K562 (cell line): ENCODE results near the gene NUCB2. TPM values are rescaled to one million over a fixed set of nuclear protein-coding genes. Genes with fewer than 3 reads are reported as not detected.

Experiments used
- ATAC-seq: fragments of 200-7000 bp; cut with Tn5 transposase; 3 replicates; pipeline ENCODE4 v1.9.1; 2020; ENCODE audit warnings: moderate library complexity
- BruUV-seq: library from RNA; stranded (reverse); fragments of 400-500 nt; replicated peaks from 2 replicates; lab custom pipeline; 2021; lab: Mats Ljungman, UMichigan
- CTCF ChIA-PET: fragments of 300-600 bp; formaldehyde crosslinking; extraction: SDS; loops from one replicate; lab custom pipeline; 2021; ENCODE audit warnings: low intra/inter-chr PET ratio; lab: Yijun Ruan, JAX
- POLR2A ChIA-PET: fragments of 300-600, 350-650 bp; sonication (Branson Sonifier 250); formaldehyde crosslinking; extraction: SDS; loops from one replicate; lab custom pipeline; 2021; ENCODE audit warnings: antibody characterized with exemption, inconsistent platforms; lab: Yijun Ruan, JAX
- DNase-seq, 4 experiments: peaks; one replicate each; pipeline versions ENCODE4 v3.0.0 to v3.0.0-alpha.2; 2011 to 2018; ENCODE audit warnings: low spot score in 3 of 4, mixed read lengths in 3 of 4; ENCODE audit errors: extremely low read depth in 1 of 4
- FAIRE-seq: peaks from 2 replicates; lab custom pipeline; 2011; peaks lifted over from hg19 to GRCh38; lab: Jason Lieb, UNC
- H2AFZ ChIP-seq: 2 replicates; pipeline ENCODE4 v1.6.0; 2011; ENCODE audit warnings: low read depth, low read length, control low read depth, inconsistent platforms
- H3K27ac ChIP-seq: fragments of 200-600 bp; 3 replicates; pipeline ENCODE4 v1.8.0; 2011; ENCODE audit warnings: low read depth, mild to moderate bottlenecking, control low read depth, inconsistent platforms, low read length, moderate library complexity, mixed read lengths; ENCODE audit errors: extremely low read depth
- H3K27me3 ChIP-seq, 2 experiments: fragments of 300-600 bp in 1 of 2; 2 replicates in 1 of 2; 3 replicates in 1 of 2; pipeline versions ENCODE4 v1.6.0 to v1.8.0; 2011; ENCODE audit warnings: inconsistent platforms in 2 of 2, low read length in 2 of 2, mild to moderate bottlenecking in 1 of 2, mixed read lengths in 1 of 2, moderate library complexity in 1 of 2; ENCODE audit not compliant: control insufficient read depth in 2 of 2, insufficient read depth in 2 of 2
- H3K36me3 ChIP-seq: fragments of 300-600 bp; 3 replicates; pipeline ENCODE4 v1.8.0; 2011; ENCODE audit warnings: mild to moderate bottlenecking, low read length, inconsistent platforms; ENCODE audit not compliant: control insufficient read depth, insufficient read depth
- H3K4me1 ChIP-seq, 2 experiments: fragments of 200-600 bp in 1 of 2; replicated peaks in 1 of 2; 2 replicates in 1 of 2; 3 replicates in 1 of 2; pipeline versions ENCODE4 v1.5.1 to v1.8.0; 2011; ENCODE audit warnings: inconsistent platforms in 2 of 2, low read length in 2 of 2, mild to moderate bottlenecking in 1 of 2, mixed read lengths in 1 of 2, moderate library complexity in 1 of 2; ENCODE audit not compliant: control insufficient read depth in 2 of 2, insufficient read depth in 2 of 2
- H3K4me2 ChIP-seq: 2 replicates; pipeline ENCODE4 v1.6.1; 2011; ENCODE audit warnings: low read length, control low read depth, inconsistent platforms, mixed read lengths; ENCODE audit not compliant: insufficient read depth
- H3K4me3 ChIP-seq: fragments of 200-600 bp; sonication (generic), shearing (Covaris generic); 2 replicates; pipeline ENCODE4 v1.5.1; 2016; ENCODE audit warnings: control low read depth, inconsistent platforms
- H3K79me2 ChIP-seq: fragments of 200-600 bp; 3 replicates; pipeline ENCODE4 v1.8.0; 2011; ENCODE audit warnings: low read length, inconsistent platforms; ENCODE audit not compliant: control insufficient read depth, insufficient read depth
- H3K9ac ChIP-seq, 2 experiments: 2 replicates each; pipeline versions ENCODE4 v1.6.0 to v1.6.1; 2011; ENCODE audit warnings: low read depth in 2 of 2, low read length in 2 of 2, control low read depth in 1 of 2, inconsistent platforms in 1 of 2, mild to moderate bottlenecking in 1 of 2, mixed read lengths in 1 of 2; ENCODE audit not compliant: insufficient read depth in 1 of 2
- H3K9me1 ChIP-seq: one replicate; pipeline ENCODE4 v1.6.0; 2011; ENCODE audit warnings: inconsistent platforms, mild to moderate bottlenecking, low read length, moderate library complexity; ENCODE audit not compliant: control insufficient read depth, insufficient read depth
- H3K9me3 ChIP-seq: replicated peaks from 2 replicates; pipeline ENCODE4 v1.5.1; 2011; ENCODE audit warnings: low read depth, low read length, inconsistent platforms; ENCODE audit not compliant: control insufficient read depth, insufficient read depth
- H4K20me1 ChIP-seq: replicated peaks from 2 replicates; pipeline ENCODE4 v1.6.1; 2011; ENCODE audit warnings: low read length, inconsistent platforms, mixed read lengths; ENCODE audit not compliant: control insufficient read depth, insufficient read depth
- ETV1 ChIP-seq: fragments of 450-650 bp; conservative IDR thresholded peaks from 2 replicates; pipeline ENCODE4 v1.6.1; 2016; ENCODE audit warnings: missing genetic modification characterization, control low read depth, low read depth, missing compliant biosample characterization
- HNRNPUL1 ChIP-seq: fragments of 200-400 bp; formaldehyde crosslinking; IDR thresholded peaks from 2 replicates; pipeline ENCODE4 v1.6.1; 2017; ENCODE audit warnings: low read length
- LARP7 ChIP-seq: fragments of 450-650 bp; IDR thresholded peaks from 2 replicates; pipeline ENCODE4 v1.6.1; 2016
- MCM7 ChIP-seq, 2 experiments: fragments of 450-650 bp; IDR thresholded peaks; 2 replicates each; pipeline ENCODE4 v1.6.1; 2016 to 2018
- MTA1 ChIP-seq: fragments of 450-650 bp; IDR thresholded peaks from 2 replicates; pipeline ENCODE4 v1.6.1; 2017; ENCODE audit warnings: borderline replicate concordance
- NCOA1 ChIP-seq: fragments of 450-650 bp; IDR thresholded peaks from 2 replicates; pipeline ENCODE4 v1.6.1; 2016; ENCODE audit warnings: low read depth
- NFIX ChIP-seq: fragments of 250-450 bp; sonication (Bioruptor Pico); IDR thresholded peaks from 2 replicates; pipeline ENCODE4 v1.4.0; 2020; ENCODE audit warnings: low read depth, mild to moderate bottlenecking, moderate library complexity
- PTTG1 ChIP-seq: fragments of 450-650 bp; IDR thresholded peaks from 2 replicates; pipeline ENCODE4 v1.6.1; 2016; ENCODE audit warnings: low read depth, mild to moderate bottlenecking, missing genetic modification characterization, missing compliant biosample characterization
- SREBF1 ChIP-seq: fragments of 150-350 bp; IDR thresholded peaks from 2 replicates; pipeline ENCODE4 v1.6.1; 2014; ENCODE audit warnings: antibody characterized with exemption, low read depth, low read length, borderline replicate concordance
- TEAD1 ChIP-seq, 2 experiments: fragments of 450-650 bp in 1 of 2; sonication (generic) in 1 of 2; formaldehyde crosslinking; IDR thresholded peaks; 2 replicates each; pipeline versions ENCODE4 v1.4.0 to v1.8.0; 2020 to 2022; ENCODE audit warnings: mild to moderate bottlenecking in 2 of 2, missing genetic modification reagents in 1 of 2
- TRIM24 ChIP-seq, 2 experiments: fragments of 450-650 bp; IDR thresholded peaks; 2 replicates each; pipeline ENCODE4 v1.6.1; 2016
- ZNF311 ChIP-seq: fragments of 250-450 bp; sonication (Bioruptor Pico); IDR thresholded peaks from 2 replicates; pipeline ENCODE4 v1.4.0; 2020; ENCODE audit warnings: mild to moderate bottlenecking, moderate library complexity
- ZNF79 ChIP-seq: fragments of 250-450 bp; sonication (Bioruptor Pico); IDR thresholded peaks from 2 replicates; pipeline ENCODE4 v1.4.0; 2020; ENCODE audit warnings: low read depth, mild to moderate bottlenecking, moderate library complexity
- WGBS: fragments of 100-300 bp; shearing (Covaris generic); methylation state at CpG from one replicate; pipeline ENCODE4 v1.1.6; 2016; ENCODE audit warnings: low coverage, mixed read lengths; ENCODE audit not compliant: insufficient coverage; ENCODE audit errors: missing lambda C conversion rate; 5-methylcytosine and 5-hydroxymethylcytosine counted together
- in situ Hi-C: fragments of 300-500 bp; cut with MboI; formaldehyde crosslinking; loops from 4 replicates; pipeline ENCODE4 v1.15.0; 2018; ENCODE audit warnings: inconsistent platforms, mixed read lengths
- intact Hi-C: fragments of 100-400 bp; cut with micrococcal nuclease; formaldehyde crosslinking; loops from 2 replicates; pipeline ENCODE4 v1.14.2; 2022
- polyA plus RNA-seq, 8 experiments: library from polyadenylated mRNA; depleted of rRNA in 4 of 8; stranded (reverse) in 5 of 8; unstranded in 3 of 8; fragments of >200 nt; fragmentation: Nextera tagmentation in 2 of 8; fragmentation: Illumina TruSeq in 1 of 8; extraction: Ambion mirVana in 2 of 8; extraction: Trizol in 1 of 8; gene quantifications; 2 replicates each; pipeline versions ENCODE4 v1.2.1 to v1.2.3, GENCODE V29; 2011 to 2014; ENCODE audit warnings: inconsistent platforms in 1 of 8, missing spikeins in 1 of 8
- total RNA-seq, 7 experiments: library from RNA; depleted of rRNA in 6 of 7; stranded (reverse); fragments of >200 nt in 6 of 7; fragmentation: Illumina TruSeq in 2 of 7; extraction: Trizol in 2 of 7; gene quantifications; 2 replicates each; pipeline versions ENCODE4 v1.2.1 to v1.2.3, GENCODE V29; 2011 to 2021; ENCODE audit warnings: low replicate concordance in 1 of 7
- TF ChIP-seq, protein P1 (sequence below): sonication (generic); formaldehyde crosslinking; IDR thresholded peaks from 2 replicates; pipeline ENCODE4 v1.8.0; 2022; ENCODE audit warnings: missing genetic modification reagents, mild to moderate bottlenecking, borderline replicate concordance
- TF ChIP-seq, protein P2 (sequence below): fragments of 250-450 bp; sonication (Bioruptor Pico); IDR thresholded peaks from 2 replicates; pipeline ENCODE4 v1.8.0; 2021; ENCODE audit warnings: mild to moderate bottlenecking, moderate library complexity
- TF ChIP-seq, protein P3 (sequence below): fragments of 450-650 bp; formaldehyde crosslinking; IDR thresholded peaks from 2 replicates; pipeline ENCODE4 v1.4.0; 2020; ENCODE audit warnings: mild to moderate bottlenecking

Gene NUCB2
- total and polyA plus RNA-seq, 9 of the 15 experiments (the other 6 are each of a cell fraction or from before 2014, with no cell fraction given): 54.0 to 108 (median 84.6) TPM

DNA sequence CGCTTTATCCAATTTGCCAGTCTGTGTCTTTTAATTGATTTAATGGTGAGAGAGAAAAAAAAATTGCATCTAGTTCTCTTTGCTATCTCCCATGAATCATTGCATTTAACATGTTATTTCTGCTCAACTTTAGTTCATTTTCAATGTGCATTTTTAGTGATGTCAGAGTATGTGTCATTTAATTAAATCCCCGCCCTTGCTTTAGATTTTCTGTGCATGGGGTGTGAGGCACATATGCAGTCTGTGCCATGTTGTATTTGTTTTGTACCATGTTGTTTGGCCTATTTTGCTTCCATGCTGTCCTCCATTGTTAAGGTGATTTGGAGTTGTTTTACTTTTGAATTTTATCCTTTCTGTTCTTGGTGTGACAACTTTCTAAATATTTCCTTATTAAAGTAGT lies 66.7 kb downstream of the NUCB2 start:
- Histone ChIP-seq H3K79me2 (no peaks in the 10 kb centered on the region), H3K4me1 (no peaks in the 10 kb centered on the region), H3K36me3 (no peaks in the 10 kb centered on the region), H3K9me1 (no peaks in the 10 kb centered on the region), H3K4me3 (no peak overlapping the region), H3K9ac (no peak overlapping the region), H4K20me1 (no peaks in the 10 kb centered on the region), H3K9me3 (no peaks in the 10 kb centered on the region), H2AFZ (no peak overlapping the region), H3K27ac (no peak overlapping the region), H3K27me3 (no peaks in the 10 kb centered on the region), H3K4me2 (no peak overlapping the region)
- TF ChIP-seq TRIM24 (IDR thresholded peaks at IDR 0.05) (no peak), SREBF1 (no peak), NFIX (no peak), TEAD1 (CRISPR knock-in tag; IDR thresholded peaks at IDR 0.05) (no peak), HNRNPUL1 (no peak), PTTG1 (tag) (no peak), NCOA1 (no peak), LARP7 (no peak), MCM7 (IDR thresholded peaks at IDR 0.05) (no peak), ZNF79 (CRISPR knock-in tag) (no peak), ETV1 (tag) (no peak), ZNF311 (no peak), MTA1 (no peak)
- TF ChIP-seq, protein P1, sequence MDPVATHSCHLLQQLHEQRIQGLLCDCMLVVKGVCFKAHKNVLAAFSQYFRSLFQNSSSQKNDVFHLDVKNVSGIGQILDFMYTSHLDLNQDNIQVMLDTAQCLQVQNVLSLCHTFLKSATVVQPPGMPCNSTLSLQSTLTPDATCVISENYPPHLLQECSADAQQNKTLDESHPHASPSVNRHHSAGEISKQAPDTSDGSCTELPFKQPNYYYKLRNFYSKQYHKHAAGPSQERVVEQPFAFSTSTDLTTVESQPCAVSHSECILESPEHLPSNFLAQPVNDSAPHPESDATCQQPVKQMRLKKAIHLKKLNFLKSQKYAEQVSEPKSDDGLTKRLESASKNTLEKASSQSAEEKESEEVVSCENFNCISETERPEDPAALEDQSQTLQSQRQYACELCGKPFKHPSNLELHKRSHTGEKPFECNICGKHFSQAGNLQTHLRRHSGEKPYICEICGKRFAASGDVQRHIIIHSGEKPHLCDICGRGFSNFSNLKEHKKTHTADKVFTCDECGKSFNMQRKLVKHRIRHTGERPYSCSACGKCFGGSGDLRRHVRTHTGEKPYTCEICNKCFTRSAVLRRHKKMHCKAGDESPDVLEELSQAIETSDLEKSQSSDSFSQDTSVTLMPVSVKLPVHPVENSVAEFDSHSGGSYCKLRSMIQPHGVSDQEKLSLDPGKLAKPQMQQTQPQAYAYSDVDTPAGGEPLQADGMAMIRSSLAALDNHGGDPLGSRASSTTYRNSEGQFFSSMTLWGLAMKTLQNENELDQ (CRISPR knock-in tag): no peak
- TF ChIP-seq, protein P2, sequence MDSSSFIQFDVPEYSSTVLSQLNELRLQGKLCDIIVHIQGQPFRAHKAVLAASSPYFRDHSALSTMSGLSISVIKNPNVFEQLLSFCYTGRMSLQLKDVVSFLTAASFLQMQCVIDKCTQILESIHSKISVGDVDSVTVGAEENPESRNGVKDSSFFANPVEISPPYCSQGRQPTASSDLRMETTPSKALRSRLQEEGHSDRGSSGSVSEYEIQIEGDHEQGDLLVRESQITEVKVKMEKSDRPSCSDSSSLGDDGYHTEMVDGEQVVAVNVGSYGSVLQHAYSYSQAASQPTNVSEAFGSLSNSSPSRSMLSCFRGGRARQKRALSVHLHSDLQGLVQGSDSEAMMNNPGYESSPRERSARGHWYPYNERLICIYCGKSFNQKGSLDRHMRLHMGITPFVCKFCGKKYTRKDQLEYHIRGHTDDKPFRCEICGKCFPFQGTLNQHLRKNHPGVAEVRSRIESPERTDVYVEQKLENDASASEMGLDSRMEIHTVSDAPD (CRISPR knock-in tag): no peak
- TF ChIP-seq, protein P3, sequence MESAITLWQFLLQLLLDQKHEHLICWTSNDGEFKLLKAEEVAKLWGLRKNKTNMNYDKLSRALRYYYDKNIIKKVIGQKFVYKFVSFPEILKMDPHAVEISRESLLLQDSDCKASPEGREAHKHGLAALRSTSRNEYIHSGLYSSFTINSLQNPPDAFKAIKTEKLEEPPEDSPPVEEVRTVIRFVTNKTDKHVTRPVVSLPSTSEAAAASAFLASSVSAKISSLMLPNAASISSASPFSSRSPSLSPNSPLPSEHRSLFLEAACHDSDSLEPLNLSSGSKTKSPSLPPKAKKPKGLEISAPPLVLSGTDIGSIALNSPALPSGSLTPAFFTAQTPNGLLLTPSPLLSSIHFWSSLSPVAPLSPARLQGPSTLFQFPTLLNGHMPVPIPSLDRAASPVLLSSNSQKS: no peak
- POLR2A ChIA-PET: interaction anchor here (1.0 kb wide), 1 partner anchor 9 kb away, joined by 3 read pairs; no protein-coding TSS in a partner anchor
- WGBS: 81% methylated on average over 2 of the region's 2 CpGs
- BruUV-seq: no TSS peak
- ATAC-seq: no peak
- DNase-seq: no peak
- in situ Hi-C loops: no loop called here
- CTCF ChIA-PET: no interaction called here
- no peak for FAIRE-seq
- intact Hi-C loops: no loop called here
